Stimulated activated CD8-positive, alpha-beta memory T cell treated with anti-CD3 and anti-CD28 coated beads, Interleukin-15, amount 100 ng/mL, for 1 hour (primary cell): Measurements from ENCODE around the gene CD74.

Source experiments
- DNase-seq: peaks from one replicate; pipeline ENCODE4 v3.0.0-alpha.2; 2020; ENCODE audit warnings: low read depth

Gene CD74

DNA sequence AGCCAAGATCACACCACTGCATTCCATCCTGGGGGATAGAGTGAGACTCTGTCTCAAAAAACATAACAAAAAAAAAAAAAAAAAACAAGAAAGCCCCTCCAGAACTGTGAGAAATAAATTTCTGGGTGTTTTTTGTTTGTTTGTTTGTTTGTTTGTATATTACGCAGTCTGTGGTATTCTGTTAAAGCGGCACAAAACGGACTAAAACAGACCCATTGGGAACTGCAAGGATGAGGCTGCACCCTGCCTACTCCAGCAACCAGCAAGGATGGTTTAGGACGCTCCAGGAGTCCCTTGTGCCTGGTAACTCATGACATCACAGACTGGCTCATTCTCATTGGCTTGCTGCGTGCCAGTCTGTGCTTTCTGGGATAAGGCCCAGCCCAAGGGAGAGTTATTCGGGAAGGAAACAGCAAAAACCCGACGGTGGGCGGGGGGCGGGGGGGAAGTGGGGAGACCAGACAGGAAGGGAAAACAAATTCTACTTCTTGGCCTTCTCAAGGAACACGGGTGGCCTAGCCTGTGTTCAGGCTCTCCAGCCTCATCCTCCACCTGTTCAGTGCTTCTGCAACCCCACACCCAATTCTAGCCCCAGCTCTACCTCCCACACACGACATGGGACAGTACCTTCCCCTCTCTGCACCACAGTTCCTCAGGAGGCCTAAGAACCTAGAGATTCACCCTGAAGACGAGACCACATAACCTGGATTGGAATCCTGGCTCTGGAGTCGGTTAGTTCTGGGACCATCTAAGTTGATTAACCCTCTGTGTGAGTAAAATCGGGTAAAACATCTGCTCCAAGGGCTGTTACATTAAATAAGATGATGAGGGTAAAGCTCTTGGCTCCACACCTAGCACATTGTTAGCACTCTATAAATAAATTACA lies 2.8 kb downstream of the CD74 start:
- no peak for DNase-seq

DNA sequence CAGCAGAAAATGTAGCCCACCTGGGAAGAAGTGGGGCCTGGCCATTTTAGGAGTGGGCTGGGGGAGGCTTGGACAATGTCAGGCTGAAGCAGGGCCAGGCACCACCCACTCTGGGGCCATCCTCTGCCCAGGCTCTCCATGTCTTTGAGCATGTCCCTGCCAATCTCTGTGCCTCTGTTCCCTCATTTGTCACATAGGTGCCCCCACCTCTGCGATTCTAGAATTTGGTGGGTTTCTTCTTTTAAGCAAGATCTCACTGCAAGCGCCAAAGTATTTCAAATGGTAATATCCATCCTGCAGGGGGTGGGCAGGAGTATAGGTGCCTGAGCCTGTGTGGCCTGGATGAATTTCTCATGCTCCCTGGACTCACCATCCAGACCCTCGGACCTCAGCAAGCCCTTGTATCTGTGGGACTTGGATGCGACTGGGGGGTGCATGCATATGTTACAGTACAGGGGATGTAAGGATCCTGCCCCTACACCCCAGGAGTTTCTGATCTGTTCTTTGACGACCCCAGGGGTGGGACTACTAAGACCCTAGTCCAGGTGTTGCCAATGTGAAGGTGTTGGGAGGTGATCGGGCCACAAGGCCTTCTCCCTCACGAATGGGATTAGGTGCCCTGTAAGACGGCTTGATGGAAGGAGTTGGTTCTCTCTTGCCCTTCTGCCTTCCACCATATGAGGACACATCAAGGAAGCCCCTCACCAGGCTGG lies 4.3 kb downstream of the CD74 start:
- no peak for DNase-seq

DNA sequence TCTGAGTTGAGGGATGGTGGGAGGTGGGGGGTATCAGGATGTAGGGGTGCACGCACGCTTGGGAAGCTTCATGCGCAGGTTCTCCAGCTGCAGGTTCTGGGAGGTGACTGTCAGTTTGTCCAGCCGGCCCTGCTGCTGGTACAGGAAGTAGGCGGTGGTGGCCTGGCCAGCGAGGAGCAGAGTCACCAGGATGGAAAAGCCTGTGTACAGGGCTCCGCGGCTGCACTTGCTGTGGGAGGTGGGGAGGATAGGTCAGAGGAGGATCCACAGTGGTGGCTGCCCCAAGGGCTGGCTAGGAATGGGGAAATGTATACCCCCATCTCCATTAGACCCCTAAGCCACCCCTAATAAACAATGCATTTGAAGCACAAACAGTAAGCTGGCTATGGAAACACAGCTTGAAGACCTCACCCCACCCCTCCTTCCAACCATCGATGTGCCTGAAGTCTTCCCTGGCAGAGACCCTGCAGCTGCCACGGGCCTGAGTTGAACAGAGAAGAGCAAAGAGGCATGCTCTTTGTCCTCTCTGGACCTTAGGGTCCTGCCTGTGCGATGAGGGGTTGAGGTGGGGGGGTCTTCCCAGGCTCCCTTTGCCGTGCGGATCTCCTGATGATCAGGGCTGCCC lies 5.5 kb downstream of the CD74 start:
- no peak for DNase-seq

DNA sequence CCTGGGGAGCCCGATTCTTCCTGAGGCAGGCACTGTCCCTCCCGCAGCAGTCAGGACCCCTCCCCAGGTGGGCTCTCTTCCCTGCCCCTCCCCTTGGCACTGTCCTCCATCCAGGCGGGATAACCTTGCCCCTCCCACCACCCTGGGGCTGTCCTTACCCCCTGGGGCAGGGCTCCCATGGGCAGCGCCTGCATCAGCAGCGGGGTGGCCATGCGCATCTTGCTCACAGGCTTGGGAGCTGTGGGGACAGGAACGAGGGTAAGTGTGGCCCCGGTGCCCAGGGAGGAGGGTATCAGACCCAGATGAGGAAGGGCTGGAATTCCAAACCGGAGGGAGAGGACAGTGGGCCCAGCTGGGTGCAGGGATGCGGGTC lies 6.0 kb downstream of the CD74 start:
- DNase-seq, result no peak

DNA sequence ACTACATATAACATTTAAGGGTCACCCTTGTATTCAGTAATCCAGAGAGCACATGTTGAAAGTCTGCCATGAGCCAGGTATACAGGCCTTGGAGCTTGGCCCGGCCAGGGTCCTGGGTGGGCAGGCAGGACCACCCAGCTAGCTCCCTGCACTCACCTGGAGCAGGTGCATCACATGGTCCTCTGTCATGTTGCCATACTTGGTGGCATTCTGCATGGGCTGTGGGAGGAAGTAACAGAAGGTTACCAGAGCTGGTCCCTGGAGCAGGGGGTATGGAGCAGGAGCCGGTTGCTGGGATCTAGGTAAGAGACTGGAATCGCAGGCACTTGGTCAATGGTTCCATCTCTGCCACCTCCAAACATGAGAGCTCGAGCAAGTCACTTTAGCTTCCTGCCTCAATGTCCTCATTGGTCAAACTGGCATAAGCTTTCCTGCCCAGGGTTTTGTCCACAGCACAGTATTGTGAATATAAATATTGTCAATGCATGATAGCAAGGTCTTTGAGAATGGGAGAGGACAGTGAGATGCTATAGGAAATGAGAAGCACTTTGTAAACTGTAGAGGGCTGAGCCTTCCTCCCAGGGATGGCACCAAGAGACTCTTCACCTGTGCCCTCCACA lies 6.5 kb downstream of the CD74 start:
- DNase-seq, result no peak

DNA sequence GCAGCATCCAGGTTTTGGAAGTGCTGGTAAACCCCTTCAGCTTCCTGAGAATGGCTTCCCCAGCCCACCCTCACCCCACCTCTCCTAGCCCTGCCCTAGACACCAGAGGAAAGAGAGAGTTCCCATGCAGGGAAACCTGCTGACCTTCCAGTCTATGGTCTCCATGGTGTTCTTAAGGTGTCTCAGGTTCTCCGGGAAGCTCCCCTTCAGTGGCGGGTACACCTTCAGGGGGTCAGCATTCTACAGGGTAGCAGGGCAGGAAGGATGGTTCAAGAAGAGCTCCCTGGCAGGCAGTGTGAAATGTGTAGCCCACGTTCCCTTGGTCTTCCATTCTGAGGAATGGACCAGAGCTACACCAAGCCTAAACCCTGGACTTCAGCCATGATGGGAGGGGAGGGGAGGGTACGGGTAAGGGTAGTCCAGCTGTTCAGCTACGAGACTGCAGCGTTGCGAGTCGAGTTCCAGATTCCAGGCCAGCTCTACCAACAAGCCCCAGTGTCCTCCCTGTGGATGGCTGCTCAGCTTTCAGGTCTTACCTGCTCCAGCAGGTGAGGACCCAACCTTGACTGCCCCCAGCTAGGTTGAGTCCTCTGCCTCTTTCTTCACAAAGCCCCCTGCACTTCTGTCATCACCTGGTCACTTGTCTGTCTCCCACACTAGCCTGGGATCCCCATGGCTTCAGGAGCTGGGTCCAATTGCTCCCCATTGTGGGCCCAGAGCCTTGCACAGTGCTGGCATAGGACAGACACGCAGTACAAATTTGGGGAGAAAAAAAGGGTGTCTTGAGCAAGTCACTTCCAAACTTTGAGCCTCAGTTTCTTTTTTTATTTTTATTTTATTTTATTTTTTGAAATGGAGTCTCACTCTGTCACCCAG lies 7.5 kb downstream of the CD74 start:
- DNase-seq, result no peak

DNA sequence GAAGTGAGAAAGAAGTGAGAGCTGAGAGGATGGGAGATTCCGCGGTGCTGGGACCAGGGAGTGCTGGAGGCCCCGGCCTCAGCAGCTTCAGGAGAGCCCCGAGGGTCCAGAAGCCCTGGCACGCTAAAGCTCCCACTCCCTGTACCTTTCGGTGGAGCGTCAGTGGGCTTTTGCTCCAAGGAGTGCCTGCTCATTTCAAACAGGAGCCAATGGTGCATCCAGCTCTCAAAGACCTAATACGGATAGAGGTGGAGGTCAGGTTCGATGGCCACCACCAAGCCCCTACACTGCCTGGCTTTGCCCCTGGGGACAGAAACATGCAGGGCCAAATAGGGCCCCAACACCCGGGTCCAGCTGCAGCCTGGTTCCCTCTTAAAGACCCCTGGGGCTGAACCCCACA lies 8.2 kb downstream of the CD74 start:
- DNase-seq, result no peak

DNA sequence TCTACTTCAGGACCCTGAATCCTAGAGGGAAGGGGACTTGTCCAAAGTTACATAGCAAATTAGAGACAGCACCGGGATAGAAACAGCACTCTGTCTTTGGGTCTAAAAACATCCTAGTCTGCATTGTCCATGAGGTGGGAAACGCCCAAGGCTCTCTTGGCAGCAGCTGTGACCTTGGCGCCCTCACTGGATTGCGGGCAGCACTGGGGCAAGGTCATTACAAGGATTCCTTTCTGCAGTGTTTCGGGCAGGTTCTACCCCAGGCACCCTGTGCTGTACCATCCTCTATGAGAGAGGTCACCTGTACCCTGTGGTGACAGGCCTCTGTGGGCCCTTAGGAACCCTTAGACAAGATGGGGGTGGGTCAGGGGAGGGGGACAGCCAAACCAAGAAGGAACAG lies 8.6 kb downstream of the CD74 start:
- no peak for DNase-seq

DNA sequence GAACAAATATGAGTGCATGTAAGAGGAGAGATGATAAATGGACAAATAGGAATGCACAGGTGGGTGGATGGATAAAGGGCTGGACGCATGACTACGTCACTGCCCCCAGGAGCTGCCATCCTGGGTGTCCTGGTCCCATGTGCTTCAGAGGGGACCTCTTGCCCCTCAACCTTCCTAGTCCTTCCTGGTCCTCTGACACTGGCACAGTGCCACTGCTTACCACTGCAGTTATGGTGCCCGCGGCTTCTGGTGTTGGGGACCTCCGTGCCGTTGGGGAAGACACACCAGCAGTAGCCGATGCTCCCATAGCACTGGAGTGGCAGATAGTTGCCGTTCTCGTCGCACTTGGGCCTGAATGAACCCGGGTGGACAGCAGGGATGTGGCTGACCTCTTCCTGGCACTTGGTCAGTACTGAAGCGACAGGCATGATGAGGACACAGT lies 9.8 kb downstream of the CD74 start:
- no peak for DNase-seq

DNA sequence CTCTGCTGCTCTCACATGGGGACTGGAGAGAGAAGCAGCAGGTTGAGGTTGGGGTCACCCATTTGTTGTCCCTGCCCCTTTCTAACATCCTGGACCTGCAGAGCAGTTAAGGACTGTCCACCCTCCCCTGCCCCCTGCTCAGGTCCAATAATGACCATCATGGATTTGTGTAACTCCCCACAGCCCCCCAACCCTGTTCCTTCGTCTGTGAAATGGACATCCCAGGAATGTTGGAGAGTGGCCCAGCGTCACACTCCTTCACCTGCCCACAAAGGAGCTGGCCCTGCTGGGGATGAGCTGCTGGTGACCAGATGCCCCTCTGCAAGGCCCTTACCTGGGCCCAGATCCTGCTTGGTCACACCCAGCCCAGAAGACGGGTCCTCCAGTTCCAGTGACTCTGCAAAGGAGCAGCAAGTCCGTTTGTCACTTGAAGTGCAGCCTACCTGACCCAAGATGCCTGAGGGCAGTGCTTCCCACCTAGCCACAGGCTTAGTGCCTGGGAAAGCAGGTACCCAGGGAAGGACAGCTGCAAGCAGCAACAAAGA lies 10.4 kb downstream of the CD74 start:
- no peak for DNase-seq

DNA sequence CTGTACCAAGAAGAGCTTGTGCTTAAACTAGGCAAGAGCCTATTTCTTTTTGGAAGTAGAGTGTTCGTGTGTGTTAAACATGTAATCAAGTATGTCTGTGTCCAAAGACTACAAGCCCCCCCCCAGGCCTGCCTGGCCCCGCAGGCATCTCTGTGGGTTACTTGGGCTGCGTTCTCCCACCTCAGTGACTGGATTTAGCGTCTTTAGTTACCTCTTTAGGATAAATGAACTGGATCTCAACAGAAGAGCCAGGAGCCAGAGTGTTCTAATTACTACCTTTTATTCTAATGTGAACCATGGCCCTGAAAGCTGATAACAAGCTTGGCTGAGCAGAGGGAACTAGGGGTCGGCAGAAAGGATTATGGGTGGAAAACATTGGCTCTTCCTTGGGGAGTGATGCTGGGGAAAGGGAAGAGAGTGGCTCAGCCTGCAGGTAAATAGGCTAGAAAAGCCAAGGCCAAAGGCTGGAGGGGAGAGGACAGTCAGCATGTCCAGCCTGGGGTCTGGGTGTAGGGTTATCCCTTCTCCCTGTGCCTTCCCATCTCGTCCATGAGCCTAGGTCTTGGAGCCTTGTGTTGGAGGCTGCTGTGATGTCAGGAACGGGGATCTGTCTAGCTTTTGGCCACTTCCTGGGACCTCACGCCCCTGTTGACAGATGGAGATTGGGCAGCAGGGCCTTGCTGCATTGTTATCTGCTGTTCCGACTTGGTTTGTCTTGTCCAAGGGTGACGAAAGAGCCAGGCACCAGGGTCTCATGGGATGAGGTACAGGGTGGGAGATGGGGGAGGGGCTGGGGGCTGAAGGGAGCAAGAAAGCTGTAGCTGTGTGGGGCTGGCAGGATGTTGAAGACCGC lies 11.1 kb downstream of the CD74 start:
- DNase-seq, result no peak

DNA sequence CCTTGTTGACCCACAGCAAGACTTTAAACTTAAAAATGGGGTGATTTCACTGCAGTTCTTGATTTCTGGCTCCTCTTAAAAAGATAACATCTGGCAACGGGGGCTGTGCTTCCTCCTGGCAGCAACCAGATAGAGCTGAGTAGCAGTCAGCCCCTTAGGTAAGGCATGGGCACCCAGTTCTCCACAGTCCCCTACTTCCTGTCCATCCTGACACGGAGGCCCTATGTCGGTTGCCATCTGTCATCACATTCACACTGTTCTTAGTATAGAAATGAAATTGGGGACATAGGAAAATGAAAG lies 11.7 kb downstream of the CD74 start:
- no peak for DNase-seq

DNA sequence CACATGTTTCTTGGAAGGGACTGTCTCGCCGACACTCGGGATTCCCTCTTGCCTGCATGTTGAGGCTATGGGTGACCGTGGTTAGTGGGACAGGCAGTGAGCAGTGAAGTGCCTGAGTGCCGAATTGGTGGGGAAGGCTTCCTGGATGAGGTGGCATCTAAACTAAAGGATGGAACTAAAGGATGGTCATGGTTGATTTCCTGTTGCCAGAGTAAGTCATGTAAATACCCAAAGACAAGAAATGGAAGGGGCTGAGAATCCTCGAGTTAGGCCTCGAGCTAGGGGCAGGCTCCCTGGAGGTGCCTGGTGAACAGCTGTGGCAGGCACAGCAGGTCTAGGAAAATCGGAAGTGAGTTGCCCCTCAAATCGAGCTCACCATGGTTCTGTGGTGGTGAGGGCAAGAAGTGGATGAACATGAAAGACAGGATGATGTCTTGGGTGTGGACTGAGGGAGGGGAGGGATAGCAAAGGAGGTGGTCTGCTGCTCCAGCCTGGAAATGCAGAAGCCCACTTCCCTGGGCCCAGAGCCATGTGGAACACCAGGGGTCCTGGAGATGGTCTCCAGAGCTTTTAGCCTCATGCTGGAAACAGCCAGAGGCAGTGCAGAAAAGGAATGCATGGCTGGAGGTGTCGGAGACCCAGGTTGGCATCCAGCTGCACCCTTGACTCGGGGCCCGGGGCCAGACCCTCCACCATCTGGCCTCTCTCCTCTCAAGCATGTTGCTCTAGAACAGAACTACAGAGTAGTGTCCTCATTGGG lies 12.2 kb downstream of the CD74 start:
- no peak for DNase-seq

DNA sequence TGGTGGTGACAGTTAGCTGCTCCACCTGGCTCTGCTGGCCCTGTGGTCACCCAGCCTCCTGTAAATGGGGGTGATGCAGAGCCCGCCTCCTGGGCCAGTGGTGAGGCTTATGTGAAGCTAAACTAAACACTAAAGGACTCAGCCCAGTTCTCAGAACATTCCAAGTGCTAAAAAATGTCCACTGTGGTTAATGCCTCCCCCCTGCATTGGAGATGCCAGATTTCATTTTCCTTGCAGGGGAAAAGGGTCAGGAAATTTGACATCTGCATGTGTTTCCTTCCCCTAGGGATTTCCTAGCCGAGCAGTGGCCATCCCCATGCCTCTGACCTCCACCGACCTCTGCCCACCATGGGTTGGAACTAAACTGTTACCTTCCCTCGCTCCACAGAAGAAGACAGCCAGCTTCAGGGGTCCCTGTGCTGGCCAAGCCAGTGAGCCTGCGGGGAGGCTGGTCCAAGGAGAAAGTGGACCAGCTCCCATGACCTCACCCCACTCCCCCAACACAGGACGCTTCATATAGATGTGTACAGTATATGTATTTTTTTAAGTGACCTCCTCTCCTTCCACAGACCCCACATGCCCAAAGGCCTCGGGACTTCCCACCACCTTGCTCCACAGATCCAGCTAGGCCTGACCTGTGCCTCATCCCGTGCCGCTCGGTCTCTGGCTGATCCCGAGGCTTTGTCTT lies 13.0 kb downstream of the CD74 start:
- DNase-seq, result no peak

DNA sequence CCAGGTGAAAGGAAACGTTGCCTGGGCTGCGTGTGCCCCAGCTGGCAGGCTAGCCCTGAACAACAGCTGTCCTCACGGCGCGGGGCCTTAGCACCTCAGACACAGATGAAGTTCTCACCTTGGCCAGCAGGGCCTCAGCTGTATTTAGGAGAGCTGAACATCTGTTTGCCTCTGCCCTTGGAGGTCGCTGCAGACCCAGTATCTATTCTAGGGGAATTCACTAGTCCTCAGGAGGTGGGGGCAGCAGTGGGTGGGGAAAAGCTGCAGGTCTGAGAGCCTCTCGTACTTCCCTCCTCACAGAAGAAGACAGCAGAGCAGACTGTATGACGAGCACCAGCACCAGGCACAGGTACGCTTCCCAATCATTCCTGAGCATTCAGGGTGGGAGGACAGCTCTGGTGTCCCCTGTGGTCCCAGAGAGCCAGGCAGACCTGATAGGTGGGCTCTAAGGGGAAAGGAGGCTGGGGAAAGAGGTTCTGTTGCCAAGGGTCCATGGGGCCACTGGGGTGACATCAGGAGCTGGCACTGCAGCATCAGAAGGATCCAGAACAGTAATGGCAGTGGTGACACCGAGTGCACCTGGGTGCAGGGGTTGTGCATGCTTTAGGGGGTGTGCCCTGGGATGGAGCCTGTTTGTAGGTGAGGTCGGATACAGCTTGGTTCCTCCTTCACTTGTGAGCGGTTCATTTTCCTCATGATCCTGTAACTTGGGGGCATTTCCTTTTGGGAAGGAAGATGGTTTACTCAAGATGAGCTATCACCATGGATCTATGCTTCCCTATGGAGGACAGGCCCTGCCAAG lies 13.8 kb downstream of the CD74 start:
- DNase-seq, result no peak

DNA sequence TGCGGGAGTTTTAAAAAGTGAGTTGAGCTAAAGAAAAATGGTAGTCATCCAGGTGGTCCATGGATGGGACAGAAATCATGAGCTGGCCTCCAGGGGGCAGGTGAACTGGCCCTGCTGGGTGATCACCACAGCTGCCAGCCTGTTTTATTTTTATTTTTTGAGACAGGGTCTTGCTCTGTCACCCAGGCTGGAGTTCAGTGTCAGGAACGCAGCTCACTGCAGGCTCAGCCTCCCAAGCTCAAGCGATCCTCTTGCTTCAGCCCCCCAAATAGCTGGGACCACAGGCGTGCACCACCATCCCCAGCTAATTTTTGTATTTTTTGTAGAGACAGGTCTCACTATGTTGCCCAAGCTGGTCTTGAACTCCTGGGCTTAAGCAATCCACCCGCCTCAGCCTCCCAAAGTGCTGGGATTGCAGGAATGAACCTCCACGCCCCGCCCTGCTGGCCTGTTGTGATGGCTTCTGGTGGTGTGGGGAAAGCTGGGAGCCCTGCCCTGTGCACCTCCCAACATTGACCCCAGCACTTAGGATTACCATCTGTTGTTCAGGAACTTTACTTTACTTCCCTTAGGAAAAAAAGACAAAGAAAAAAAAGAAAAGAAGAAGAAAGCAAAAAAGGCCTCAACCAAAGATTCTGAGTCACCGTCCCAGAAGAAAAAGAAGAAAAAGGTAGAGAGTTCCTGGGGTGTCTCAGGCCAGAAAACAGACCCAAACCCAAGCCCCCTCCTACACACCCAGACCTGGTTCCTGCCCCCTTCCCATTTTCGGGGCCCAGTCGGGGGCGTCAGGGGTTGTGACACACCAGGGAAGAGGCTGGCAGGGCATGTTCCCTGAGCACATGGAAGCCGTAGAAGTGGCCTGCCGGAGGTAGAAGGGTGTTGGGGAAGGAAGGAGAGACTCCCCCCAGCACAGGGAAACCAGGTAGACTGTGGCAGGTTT lies 14.7 kb downstream of the CD74 start:
- DNase-seq, result no peak

DNA sequence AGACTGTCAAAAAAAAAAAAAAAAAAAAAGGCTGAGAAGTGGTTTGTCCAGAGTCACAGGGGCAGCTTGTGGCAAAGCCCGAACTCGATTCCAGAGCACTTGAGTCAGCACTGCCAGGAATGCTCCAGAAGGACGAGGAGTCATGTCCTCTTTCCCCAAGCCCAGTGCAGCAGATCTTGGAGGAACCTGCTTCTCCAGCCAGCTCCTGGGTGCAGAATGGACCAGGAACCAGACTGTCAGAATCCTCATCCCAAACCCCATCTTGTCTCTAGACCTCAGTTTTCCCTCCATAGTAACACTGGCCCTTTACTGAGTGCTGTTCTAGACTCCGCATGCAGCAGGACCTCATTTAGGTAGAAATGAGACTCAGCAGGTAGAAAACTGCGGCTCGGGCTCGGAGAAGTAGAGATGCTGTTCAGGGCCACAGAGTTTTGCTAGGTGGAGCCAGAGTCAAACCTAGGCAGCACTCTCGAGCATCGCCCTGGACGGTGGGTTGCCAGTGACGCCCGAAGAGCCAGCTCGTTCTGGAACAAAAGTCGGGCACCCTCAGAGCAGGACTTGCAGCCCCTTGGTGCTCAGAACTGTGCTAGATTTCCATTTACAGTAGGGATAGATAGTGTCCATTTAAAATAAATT lies 15.4 kb downstream of the CD74 start:
- no peak for DNase-seq
